Brain microvascular endothelial cell (primary cell): ENCODE results near the gene PTPDC1.
"Not testable (repeated sequence)": the region's sequence is repeated elsewhere in the genome, so short reads cannot be mapped to it uniquely, and the experiment has no call there.

Experiments used
- DNase-seq: peaks from one replicate; pipeline ENCODE4 v3.0.0-alpha.2; 2020
- H3K27ac ChIP-seq: fragments of 250-450 bp; sonication (Bioruptor Pico); 2 replicates; pipeline ENCODE4 v1.5.1; 2020; ENCODE audit warnings: mild to moderate bottlenecking, moderate library complexity
- H3K27me3 ChIP-seq: fragments of 250-450 bp; sonication (Bioruptor Pico); replicated peaks from 2 replicates; pipeline ENCODE4 v1.5.1; 2020; ENCODE audit warnings: mild to moderate bottlenecking
- H3K36me3 ChIP-seq: fragments of 250-450 bp; sonication (Bioruptor Pico); replicated peaks from 2 replicates; pipeline ENCODE4 v1.5.1; 2020; ENCODE audit warnings: mild to moderate bottlenecking
- H3K4me3 ChIP-seq: 2 replicates; pipeline ENCODE4 v1.5.1; 2011; ENCODE audit warnings: low read depth, mild to moderate bottlenecking, control low read depth, low read length, moderate library complexity
- CTCF ChIP-seq: IDR thresholded peaks from 2 replicates; pipeline ENCODE4 v1.5.1; 2011; ENCODE audit warnings: low read depth, mild to moderate bottlenecking, moderate library complexity, low read length, control low read depth, inconsistent platforms; ENCODE audit errors: missing control alignments
- in situ Hi-C: cut with HindIII; loops from 2 replicates; pipeline ENCODE4 v1.10.0; 2017; ENCODE audit warnings: low sequenced_read_pairs, low pct_ligation_motif_present

PTPDC1 gene

DNA sequence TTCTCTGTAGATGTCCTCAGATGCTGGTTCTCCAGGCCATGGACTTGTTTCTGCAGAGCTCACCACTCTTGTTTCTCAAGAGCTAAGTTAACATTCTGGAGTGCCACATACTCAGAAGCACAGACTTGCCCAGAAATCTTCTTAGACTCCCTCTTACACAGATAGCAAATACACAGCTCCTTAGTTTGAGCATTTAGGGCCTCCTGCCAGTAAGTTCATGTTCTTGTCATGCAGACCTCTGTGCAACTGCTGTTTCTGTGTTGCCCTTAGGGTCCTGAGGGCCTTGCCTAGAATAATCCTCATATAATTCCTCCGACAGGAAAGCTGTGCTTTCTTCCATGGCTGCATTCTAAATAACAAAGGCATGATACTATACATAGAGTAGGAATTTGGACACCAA is 1.3 kb upstream of the PTPDC1 start:
- in situ Hi-C loops: loop anchor here (25.0 kb wide), 1 partner anchor 104 kb away; no protein-coding TSS in a partner anchor
- no peak overlapping the region for H3K27ac ChIP-seq
- H3K27me3 ChIP-seq: no peaks in the 10 kb centered on the region
- no peak for TF ChIP-seq CTCF
- H3K36me3 ChIP-seq: no peaks in the 10 kb centered on the region
- H3K4me3 ChIP-seq: no peak overlapping the region
- no peak for DNase-seq

DNA sequence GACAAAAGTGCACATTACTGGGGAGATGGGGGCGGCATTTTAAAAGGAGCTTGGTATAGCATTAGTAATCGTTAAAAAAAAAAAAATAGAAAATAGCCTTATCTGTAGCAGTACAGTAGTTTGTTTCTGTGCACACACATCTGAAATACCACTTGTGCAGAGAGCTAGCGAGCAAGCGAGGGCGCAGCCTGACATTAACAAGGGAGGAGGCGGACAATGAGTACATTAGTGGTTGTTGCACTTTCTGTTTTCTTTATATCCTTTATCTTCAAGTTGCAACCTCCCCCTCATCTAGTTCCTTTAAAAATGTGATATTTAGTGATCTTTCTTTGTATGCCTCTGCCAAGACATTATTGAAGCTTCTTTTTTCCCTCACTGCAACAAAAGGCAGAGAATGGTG is 880 bp upstream of the PTPDC1 start:
- in situ Hi-C loops: loop anchor here (25.0 kb wide), 1 partner anchor 104 kb away; no protein-coding TSS in a partner anchor
- no peak for TF ChIP-seq CTCF
- no peak overlapping the region for H3K4me3 ChIP-seq
- DNase-seq: no peak
- no peaks in the 10 kb centered on the region for H3K36me3 ChIP-seq
- H3K27me3 ChIP-seq: no peaks in the 10 kb centered on the region
- no peak overlapping the region for H3K27ac ChIP-seq

GRCh38 chr9:94085062-94085639 is 887 bp downstream of the PTPDC1 start:
- no peaks in the 10 kb centered on the region for H3K27me3 ChIP-seq
- in situ Hi-C loops: loop anchor here (25.0 kb wide), 1 partner anchor 102 kb away; no protein-coding TSS in a partner anchor
- peak; percentile 34 for DNase-seq
- H3K4me3 ChIP-seq: no peak overlapping the region
- no peak overlapping the region for H3K27ac ChIP-seq
- TF ChIP-seq CTCF: no peak
- H3K36me3 ChIP-seq: no peaks in the 10 kb centered on the region

- TF ChIP-seq CTCF: no peak
- no peaks in the 10 kb centered on the region for H3K36me3 ChIP-seq
- no peaks in the 10 kb centered on the region for H3K27me3 ChIP-seq
- H3K4me3 ChIP-seq: no peak overlapping the region
- H3K27ac ChIP-seq: no peak overlapping the region
- in situ Hi-C loops: loop anchor here (25.0 kb wide), 1 partner anchor 101 kb away; no protein-coding TSS in a partner anchor
- peak; percentile 78 for DNase-seq
Measured at GRCh38 chr9:94086486-94087345, 2.5 kb downstream of the PTPDC1 start.

- H3K36me3 ChIP-seq, H3K27ac ChIP-seq, H3K27me3 ChIP-seq, DNase-seq, H3K4me3 ChIP-seq: not testable (repeated sequence)
- in situ Hi-C loops: loop anchor here (25.0 kb wide), 1 partner anchor 93 kb away; no protein-coding TSS in a partner anchor
Measured at GRCh38 chr9:94094219-94095145, 10.2 kb downstream of the PTPDC1 start.
